HFF-Myc (cell line): ENCODE results near the gene NOS1.

Source experiments
- DNase-seq: peaks from one replicate; pipeline ENCODE4 v3.0.0-alpha.2; 2011; ENCODE audit warnings: low read depth; ENCODE audit errors: extremely low read depth
- H3K4me3 ChIP-seq: replicated peaks from 2 replicates; pipeline ENCODE4 v1.5.1; 2011; ENCODE audit warnings: low read depth, mild to moderate bottlenecking, control low read depth, low read length
- TF ChIP-seq, protein P1 (sequence below): IDR thresholded peaks from 2 replicates; pipeline ENCODE4 v1.5.1; 2012; ENCODE audit warnings: mild to moderate bottlenecking, low read depth, low read length, control low read depth; ENCODE audit errors: missing control alignments

The NOS1 gene

DNA sequence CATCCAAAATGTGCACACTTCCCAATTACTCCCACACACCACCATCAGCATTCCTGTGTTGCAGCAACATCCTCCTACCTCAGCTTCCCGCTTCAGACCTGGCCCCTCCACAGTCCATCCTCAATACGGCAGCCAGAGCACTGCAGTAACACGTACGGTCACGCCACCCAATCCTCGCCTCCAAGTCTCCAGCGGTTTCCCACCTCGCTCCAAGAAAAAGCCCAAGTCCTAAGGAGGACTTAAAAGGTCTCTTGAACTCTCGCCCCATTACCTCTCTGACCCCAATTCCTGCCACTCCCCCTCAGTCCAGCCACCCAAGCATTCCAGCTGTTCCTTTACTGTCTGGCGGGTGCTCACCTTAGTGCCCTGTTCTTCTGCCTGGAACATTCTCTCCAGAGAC, 183.1 kb downstream of the NOS1 start:
- no peak overlapping the region for H3K4me3 ChIP-seq
- DNase-seq: no peak
- TF ChIP-seq, protein P1, sequence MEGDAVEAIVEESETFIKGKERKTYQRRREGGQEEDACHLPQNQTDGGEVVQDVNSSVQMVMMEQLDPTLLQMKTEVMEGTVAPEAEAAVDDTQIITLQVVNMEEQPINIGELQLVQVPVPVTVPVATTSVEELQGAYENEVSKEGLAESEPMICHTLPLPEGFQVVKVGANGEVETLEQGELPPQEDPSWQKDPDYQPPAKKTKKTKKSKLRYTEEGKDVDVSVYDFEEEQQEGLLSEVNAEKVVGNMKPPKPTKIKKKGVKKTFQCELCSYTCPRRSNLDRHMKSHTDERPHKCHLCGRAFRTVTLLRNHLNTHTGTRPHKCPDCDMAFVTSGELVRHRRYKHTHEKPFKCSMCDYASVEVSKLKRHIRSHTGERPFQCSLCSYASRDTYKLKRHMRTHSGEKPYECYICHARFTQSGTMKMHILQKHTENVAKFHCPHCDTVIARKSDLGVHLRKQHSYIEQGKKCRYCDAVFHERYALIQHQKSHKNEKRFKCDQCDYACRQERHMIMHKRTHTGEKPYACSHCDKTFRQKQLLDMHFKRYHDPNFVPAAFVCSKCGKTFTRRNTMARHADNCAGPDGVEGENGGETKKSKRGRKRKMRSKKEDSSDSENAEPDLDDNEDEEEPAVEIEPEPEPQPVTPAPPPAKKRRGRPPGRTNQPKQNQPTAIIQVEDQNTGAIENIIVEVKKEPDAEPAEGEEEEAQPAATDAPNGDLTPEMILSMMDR: no peak

DNA sequence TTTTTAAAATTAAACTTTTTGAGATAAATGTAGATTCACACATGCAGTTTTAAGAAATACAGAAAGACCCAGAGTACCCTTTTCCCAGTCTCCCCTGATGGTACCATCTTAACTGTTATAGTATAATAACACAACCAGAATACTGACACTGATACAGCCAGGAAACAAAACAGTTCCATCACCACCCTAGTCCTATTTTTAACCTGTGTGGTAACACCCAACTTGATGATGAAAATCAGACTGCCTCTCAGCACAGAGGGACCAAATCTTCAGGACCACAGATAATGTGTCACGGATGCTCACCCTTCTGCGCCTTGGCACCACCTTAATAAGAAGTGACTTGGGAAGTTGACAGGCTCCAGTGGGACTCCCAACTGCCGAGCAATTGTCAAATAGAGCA, 189.3 kb downstream of the NOS1 start:
- DNase-seq: no peak
- TF ChIP-seq, protein P1: no peak
- H3K4me3 ChIP-seq: no peak overlapping the region

DNA sequence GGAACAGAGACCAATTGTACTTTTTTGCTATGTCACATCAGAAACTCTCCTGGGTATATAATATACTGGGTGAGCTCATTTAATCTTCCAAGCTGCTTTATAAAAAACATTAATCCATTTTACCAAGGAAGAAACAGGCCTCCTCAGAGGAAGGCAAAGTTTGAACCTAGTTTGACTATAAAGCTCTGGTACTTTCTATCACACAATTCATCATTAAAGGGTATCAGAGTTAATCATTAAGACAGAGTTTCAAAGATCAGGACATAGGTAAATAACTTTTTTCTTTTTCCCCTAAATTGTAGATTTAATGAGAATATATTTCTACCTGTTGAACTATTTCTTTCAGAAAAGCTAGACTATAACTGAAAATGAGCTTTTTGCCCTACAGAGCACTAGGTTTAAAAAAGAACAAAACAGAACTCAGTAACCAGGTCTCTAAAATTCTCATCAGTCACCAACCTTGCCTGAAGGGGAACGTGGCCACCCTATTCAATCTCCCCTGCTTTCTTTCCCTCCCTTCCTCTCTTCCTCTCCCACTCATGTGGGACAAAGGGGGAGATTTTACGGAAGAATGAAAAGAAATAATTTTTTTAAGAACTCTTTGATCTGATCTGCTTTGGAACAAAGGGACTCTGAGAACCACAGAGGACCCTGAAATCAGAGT, 189.8 kb downstream of the NOS1 start:
- no peak overlapping the region for H3K4me3 ChIP-seq
- no peak for DNase-seq
- TF ChIP-seq, protein P1: no peak

DNA sequence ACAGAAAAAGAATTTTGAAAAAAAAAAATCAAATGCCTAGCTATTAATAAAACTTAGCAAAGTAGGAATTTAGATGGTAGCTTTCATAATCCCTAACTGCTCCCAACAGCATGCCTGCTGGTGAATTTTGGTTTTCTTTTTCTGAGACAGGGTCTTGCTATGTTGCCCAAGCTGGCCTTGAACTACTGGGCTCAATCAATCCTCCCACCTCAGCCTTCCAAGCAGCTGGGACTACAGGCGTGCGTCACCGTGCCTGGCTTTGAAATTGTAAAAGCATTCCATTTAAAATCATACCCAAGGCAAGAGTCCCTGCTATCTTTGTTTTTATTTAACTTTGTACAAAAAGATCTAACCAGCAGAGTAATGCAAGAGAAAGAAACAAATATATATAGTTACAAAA, 191.9 kb downstream of the NOS1 start:
- TF ChIP-seq, protein P1: no peak
- no peak for DNase-seq
- H3K4me3 ChIP-seq: no peak overlapping the region

DNA sequence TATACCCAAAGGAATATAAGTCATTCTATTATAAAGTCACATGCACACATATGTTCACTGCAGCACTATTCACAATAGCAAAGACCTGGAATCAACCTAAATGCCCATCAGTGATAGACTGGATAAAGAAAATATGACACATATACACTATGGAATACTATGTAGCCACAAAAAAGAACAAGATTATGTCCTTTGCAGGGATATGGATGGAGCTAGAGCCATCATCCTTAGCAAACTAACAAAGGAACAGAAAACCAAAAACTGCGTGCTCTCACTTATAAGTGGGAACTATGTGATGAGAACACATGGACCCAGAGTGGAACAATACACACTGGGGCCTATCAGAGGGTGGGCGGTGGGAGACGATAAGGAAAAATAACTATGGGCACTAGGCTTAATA, 192.4 kb downstream of the NOS1 start:
- no peak for DNase-seq
- H3K4me3 ChIP-seq: no peak overlapping the region
- TF ChIP-seq, protein P1: no peak

DNA sequence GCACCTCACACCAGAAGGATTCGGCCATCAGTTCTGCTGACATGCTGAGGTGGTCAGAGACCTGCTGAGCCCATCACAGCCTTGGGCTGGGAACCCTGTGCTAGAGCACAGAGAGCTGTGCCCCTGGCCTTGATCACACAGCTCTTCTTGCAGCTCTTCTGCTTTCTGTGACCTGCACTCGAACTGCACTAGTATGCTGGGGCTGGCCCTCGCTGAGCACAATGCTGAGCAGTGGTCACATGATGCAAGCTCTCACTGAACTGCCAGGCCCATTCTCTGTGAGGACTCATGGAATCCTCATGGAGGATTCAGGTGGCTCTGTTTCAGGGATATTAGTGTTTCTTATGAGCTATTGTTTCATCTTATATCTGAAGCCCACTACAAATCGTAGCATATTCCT, 193.7 kb downstream of the NOS1 start:
- no peak for DNase-seq
- H3K4me3 ChIP-seq: no peak overlapping the region
- TF ChIP-seq, protein P1: no peak

DNA sequence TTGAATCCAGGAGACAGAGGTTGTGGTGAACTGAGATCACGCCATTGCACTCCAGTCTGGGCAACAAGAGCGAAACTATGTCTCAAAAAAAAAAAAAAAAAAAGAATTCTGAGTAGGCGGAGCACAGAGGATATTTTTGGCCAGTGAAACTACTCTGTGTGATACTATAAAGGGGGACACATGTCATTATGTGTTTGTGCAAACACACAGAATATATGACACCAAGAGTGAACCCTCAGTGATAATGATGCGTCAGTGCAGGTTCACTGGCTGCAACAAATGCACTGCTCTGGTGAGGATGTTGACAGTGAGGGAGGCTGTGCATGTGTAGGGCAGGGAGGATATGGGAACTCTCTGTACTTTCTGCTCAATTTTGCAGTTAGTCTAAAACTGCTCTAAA, 195.3 kb downstream of the NOS1 start:
- DNase-seq: no peak
- TF ChIP-seq, protein P1: no peak
- H3K4me3 ChIP-seq: no peak overlapping the region
